GM12873 (cell line): ENCODE measurements around the gene CDKN2A.

Source experiments
- TF ChIP-seq, protein P1 (sequence below): IDR thresholded peaks from 2 replicates; pipeline ENCODE4 v1.5.1; 2012; ENCODE audit warnings: low read depth, mild to moderate bottlenecking, moderate library complexity, low read length, control low read depth; ENCODE audit not compliant: insufficient read depth; ENCODE audit errors: missing control alignments

The CDKN2A gene

DNA sequence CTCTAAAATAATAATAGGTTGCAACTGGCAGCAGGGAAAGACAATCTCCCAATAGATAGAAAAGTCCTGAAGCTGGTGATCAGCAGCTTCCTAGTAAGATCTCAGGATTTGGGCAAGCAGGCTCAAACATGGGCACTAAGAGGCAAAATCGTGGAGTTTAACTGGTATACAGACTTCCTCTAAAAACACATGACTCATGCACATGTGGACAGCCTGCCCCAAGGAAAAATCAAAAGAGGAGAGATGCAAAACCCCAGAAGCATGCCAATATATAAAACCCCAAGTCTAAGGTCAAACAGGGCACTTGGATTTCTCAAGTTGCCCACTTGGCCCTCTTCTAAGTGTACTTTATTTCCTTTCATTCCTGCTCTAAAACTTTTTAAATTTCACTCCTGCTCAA is 62.8 kb downstream of the CDKN2A start:
- TF ChIP-seq, protein P1, sequence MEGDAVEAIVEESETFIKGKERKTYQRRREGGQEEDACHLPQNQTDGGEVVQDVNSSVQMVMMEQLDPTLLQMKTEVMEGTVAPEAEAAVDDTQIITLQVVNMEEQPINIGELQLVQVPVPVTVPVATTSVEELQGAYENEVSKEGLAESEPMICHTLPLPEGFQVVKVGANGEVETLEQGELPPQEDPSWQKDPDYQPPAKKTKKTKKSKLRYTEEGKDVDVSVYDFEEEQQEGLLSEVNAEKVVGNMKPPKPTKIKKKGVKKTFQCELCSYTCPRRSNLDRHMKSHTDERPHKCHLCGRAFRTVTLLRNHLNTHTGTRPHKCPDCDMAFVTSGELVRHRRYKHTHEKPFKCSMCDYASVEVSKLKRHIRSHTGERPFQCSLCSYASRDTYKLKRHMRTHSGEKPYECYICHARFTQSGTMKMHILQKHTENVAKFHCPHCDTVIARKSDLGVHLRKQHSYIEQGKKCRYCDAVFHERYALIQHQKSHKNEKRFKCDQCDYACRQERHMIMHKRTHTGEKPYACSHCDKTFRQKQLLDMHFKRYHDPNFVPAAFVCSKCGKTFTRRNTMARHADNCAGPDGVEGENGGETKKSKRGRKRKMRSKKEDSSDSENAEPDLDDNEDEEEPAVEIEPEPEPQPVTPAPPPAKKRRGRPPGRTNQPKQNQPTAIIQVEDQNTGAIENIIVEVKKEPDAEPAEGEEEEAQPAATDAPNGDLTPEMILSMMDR, result no peak

DNA sequence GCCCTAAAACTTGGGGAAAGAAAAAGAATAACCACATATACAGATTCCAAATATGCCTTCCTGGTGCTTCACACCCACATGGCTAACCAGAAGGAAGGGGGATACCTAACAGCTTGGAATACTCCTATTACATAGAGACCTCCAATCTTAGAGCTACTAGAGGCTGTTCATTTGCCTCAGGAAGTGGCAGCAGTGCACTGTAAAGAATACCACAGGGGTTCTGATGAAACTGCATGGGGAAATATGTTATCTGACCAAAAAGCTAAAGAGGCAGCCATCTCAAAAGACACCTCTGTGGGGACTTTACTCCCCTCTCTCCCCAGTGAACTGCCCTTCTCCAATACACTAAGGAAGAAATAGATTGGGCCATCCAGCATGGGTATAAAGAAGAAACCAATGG is 66.4 kb downstream of the CDKN2A start:
- TF ChIP-seq, protein P1, result no peak

DNA sequence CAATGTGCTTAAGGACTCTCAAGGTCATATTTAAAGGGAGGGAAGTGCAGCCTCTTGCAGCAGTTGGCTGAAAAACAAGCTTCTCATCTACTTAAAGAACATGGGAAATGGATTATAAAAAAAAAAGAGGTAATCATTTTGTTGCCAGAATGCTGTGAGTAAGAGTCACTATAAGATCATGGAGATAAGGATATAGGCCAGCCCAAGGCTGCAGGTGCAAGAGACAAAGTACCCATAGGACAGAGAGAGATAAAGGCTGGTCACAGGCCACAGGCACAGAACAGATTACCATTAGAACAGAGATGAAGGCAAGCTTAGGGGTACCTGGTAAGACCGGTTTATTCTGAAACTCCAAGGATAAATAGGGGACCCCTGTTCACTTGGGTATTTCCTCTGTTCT is 70.5 kb downstream of the CDKN2A start:
- TF ChIP-seq, protein P1, result no peak

DNA sequence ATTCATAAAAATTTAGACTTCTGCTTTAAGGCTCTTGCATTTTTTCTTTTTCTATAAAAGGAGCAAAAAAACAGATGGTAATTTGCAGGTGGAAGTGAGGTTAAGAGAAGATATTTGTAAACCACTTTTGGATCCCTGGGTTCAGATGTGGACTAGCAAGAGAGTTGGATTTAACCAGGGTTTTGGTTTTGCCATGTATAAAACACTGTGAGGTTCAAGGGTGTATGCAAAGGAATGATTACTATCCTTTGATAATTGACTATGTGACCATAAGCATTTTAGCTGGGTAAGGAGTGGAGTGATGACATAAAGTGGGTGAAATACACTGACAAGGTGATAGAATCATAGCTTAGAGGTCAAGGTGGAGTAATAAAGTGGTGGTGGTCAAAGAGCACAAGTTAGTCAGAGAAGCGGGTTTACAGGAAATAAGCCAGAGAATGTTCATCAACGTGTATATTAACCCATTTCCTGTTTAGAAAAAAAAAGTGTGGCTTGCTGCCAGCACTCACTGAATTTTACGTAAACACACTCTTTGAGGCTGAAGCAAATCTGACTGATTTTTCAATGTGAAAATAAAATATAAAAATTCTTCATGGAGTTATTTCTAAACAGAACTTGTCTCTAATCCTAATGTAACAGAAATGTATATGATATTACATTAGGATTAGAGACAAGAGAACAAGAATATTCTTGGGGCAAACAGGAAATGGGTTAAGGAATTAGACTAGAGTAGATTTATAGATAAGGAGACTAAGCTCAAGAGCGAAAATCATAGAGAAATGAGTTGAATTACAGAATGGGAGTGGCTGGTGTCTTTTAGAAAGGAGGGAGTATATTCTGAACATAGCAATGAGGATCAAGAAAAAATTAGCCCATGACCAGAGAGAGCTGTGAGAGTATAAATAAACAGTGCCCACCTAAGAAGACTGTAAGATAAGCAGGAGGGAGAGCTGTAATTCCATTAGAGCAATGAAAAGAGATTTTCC is 74.5 kb downstream of the CDKN2A start:
- TF ChIP-seq, protein P1, result no peak
